ENCODE measurements around the gene HOXB3.

Gene HOXB3

GRCh38 chr17:48615047-48615962, 25.3 kb upstream of the HOXB3 start, which contains the start of gene HOXB8:
HOXB8 (minus strand) TSS chr17:48615292; CDS start chr17:48614704, 588 bp downstream.
- TF ChIP-seq CTCF (conservative IDR thresholded peaks at IDR 0.05; ENCODE audit: control insufficient read depth, insufficient read depth, low read depth, low read length) = no peak
- H3K4me3 ChIP-seq (ENCODE audit: control insufficient read depth, low read depth, low read length) = peak within 1 kb of the TSS; percentile 20
- no peak for DNase-seq (ENCODE audit: low read depth)

- no peak for TF ChIP-seq CTCF (conservative IDR thresholded peaks at IDR 0.05; ENCODE audit: control insufficient read depth, insufficient read depth, low read depth, low read length)
- peak overlapping the region; percentile 20 for H3K4me3 ChIP-seq (ENCODE audit: control insufficient read depth, low read depth, low read length)
- DNase-seq (ENCODE audit: low read depth) = no peak
Measured at GRCh38 chr17:48613862-48614694, 24.0 kb upstream of the HOXB3 start.

- peak overlapping the region; percentile 54 for H3K4me3 ChIP-seq (ENCODE audit: control insufficient read depth, low read depth, low read length)
- no peak for DNase-seq (ENCODE audit: low read depth)
- TF ChIP-seq CTCF (conservative IDR thresholded peaks at IDR 0.05; ENCODE audit: control insufficient read depth, insufficient read depth, low read depth, low read length) = peak; percentile 8
Measured at GRCh38 chr17:48612854-48613691, 23.0 kb upstream of the HOXB3 start.

- no peak for TF ChIP-seq CTCF (conservative IDR thresholded peaks at IDR 0.05; ENCODE audit: control insufficient read depth, insufficient read depth, low read depth, low read length)
- peak overlapping the region; percentile 54 for H3K4me3 ChIP-seq (ENCODE audit: control insufficient read depth, low read depth, low read length)
- DNase-seq (ENCODE audit: low read depth) = no peak
Measured at GRCh38 chr17:48612456-48612853, 22.4 kb upstream of the HOXB3 start.

- no peak for TF ChIP-seq CTCF (conservative IDR thresholded peaks at IDR 0.05; ENCODE audit: control insufficient read depth, insufficient read depth, low read depth, low read length)
- H3K4me3 ChIP-seq (ENCODE audit: control insufficient read depth, low read depth, low read length) = peak overlapping the region; percentile 72
- no peak for DNase-seq (ENCODE audit: low read depth)
Measured at GRCh38 chr17:48611681-48612455, 21.8 kb upstream of the HOXB3 start.
